GM10847 (cell line): ENCODE results near the gene FDX1.

Experiments
- POLR2A ChIP-seq: IDR thresholded peaks from 2 replicates; pipeline ENCODE4 v1.6.1; 2011; ENCODE audit not compliant: insufficient read length; ENCODE audit errors: extremely low read depth

Gene FDX1

GRCh38 chr11:110479108-110480101, 49.7 kb downstream of the FDX1 start:
- no peak for TF ChIP-seq POLR2A

DNA sequence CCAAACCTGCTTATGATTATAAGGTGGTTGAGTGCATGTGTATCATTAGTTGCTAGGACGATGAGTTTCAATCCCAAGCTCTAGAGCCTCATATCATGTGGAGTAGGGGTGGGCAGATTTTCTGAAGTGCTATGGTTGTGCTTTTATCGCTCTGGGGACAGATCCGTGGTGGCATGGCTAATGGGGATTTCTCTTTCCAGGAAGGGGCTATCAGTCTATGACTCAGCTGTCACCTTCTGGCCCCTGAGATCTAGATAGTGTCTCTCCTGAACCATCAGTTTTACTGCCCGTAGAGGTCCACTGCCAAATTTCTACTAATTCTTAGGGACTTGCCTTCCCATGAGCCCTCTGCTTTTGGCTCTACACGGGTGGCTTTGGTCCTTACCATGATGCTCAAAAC, 51.8 kb downstream of the FDX1 start:
- no peak for TF ChIP-seq POLR2A

GRCh38 chr11:110486156-110486555, 56.4 kb downstream of the FDX1 start:
- no peak for TF ChIP-seq POLR2A

GRCh38 chr11:110488446-110488845, 58.7 kb downstream of the FDX1 start:
- no peak for TF ChIP-seq POLR2A

- TF ChIP-seq POLR2A, result no peak
Observed at GRCh38 chr11:110490886-110491285, 61.1 kb downstream of the FDX1 start.

- TF ChIP-seq POLR2A, result no peak
Observed at GRCh38 chr11:110491577-110492320, 62.0 kb downstream of the FDX1 start.

DNA sequence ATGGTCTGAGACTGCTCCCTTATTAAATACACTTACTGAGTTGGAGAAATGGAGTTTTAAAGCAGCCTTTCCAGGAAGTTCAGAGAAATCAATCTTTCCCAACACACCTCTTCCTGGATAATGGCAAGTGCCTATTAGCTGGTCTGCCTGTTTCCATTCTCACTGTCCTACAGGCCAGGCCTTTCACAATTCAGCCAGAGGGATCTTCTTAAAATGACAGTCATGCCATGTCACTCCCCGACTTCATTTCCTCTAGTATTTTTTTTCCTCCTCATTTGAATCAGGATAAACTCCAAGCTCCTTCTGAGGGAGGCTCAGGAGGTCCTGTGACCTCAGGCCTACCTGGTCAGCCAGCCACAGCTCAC, 62.6 kb downstream of the FDX1 start:
- TF ChIP-seq POLR2A, result no peak

DNA sequence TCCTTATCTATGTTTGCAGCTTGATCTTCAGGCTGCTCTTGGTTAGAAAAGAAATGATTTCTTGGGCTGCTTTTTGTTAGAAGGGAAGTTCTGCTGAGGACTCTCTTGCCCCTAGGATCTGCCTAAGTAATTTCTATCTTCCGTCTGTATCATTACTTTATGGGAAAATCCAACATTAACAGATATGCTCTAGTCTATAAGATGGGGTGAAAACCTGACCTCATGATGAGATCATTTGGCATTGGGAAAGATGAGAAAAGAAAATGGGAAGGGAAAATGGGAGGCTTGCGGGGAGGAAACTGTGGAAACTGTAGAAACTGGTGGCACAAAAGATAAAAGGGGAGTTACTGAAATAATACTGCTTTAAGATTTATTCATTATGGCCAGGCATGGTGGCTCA, 63.6 kb downstream of the FDX1 start:
- no peak for TF ChIP-seq POLR2A

- TF ChIP-seq POLR2A, result no peak
Observed at GRCh38 chr11:110497231-110497978, 67.7 kb downstream of the FDX1 start.

DNA sequence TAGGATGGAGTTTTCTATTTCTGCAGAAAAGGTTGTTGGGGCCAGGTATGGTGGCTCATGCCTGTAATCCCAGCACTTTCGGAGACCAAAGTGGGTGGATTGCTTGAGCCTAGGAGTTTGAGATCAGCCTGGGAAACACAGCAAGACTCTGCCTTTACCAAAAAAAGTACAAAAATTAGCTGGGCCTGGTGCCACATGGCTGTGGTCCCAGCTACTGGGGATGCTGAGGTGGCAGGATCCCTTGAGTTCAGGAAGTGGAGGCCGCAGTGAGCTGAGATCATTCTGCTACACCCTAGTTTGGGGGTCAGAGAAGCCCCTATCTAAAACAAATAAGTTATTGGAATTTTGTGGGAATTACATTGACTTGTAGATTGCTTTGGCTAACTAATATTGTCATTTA, 71.7 kb downstream of the FDX1 start:
- TF ChIP-seq POLR2A, result no peak

- TF ChIP-seq POLR2A, result no peak
Observed at GRCh38 chr11:110505528-110506284, 76.0 kb downstream of the FDX1 start.

DNA sequence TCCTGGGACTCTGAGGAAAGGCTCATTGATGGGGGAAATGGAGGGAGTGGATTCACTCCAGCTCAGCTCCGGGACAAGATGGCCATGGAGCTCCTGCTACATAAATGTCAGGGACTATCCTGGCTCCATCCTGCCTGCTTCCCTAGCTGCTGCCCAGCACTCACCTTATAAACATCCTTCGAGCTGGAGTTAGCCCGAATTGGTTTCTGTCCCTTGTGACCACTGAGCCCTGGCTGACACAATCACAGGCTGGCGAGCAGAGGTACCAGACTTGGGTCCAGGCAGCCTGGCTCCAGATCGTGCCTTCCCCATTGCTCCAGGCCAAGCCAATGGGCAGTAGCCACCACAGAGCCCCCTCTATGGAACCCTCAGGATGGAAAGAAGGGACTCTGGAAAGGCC, 77.6 kb downstream of the FDX1 start:
- TF ChIP-seq POLR2A, result no peak

- TF ChIP-seq POLR2A, result no peak
Observed at GRCh38 chr11:110508786-110509185, 79.0 kb downstream of the FDX1 start.

DNA sequence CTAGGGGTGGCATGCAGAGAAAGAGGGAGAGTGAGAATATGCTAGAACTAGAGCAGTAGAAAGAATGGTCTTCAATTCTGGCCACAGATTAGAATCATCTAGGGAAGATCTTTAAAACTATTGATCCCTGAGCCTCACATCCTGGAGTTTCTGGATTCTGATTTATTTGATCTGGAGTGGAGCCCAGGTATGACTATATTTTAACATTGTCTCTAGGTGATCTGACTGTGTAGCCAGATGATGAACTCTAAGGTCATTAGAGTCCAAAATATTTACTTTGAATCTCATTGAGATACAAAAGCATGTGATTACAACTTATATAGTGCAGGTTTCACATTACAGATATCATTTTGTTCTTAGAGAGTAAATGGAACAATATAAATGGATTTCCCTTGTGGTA, 79.7 kb downstream of the FDX1 start:
- TF ChIP-seq POLR2A, result no peak

GRCh38 chr11:110512026-110512425, 82.3 kb downstream of the FDX1 start:
- TF ChIP-seq POLR2A, result no peak
